Hepatocyte (in vitro differentiated cells): Measurements from ENCODE around the gene IL4I1.

Experiments used
- CTCF ChIP-seq: fragments of 200-600 bp; sonication (generic); IDR thresholded peaks from 2 replicates; pipeline ENCODE4 v1.5.1; 2016; ENCODE audit warnings: antibody characterized with exemption, mild to moderate bottlenecking; ENCODE audit not compliant: poor library complexity
- EZH2 ChIP-seq: fragments of 200-600 bp; sonication (generic); IDR thresholded peaks from 2 replicates; pipeline ENCODE4 v1.6.1; 2016; ENCODE audit warnings: antibody characterized with exemption, mild to moderate bottlenecking, borderline replicate concordance

GRCh38 chr19:49906879-49907564 is 10.3 kb upstream of the IL4I1 start:
- no peak for TF ChIP-seq EZH2
- TF ChIP-seq CTCF = no peak
